Hepatocyte (in vitro differentiated cells): ENCODE results near the gene GLP1R.

Source experiments
- EZH2 ChIP-seq: fragments of 200-600 bp; sonication (generic); IDR thresholded peaks from 2 replicates; pipeline ENCODE4 v1.6.1; 2016; ENCODE audit warnings: antibody characterized with exemption, mild to moderate bottlenecking, borderline replicate concordance
- EZH2phosphoT487 ChIP-seq: fragments of 200-600 bp; sonication (generic); IDR thresholded peaks from one replicate; pipeline ENCODE4 v1.6.1; 2018; ENCODE audit warnings: antibody characterized with exemption, mild to moderate bottlenecking, low read depth, moderate library complexity; ENCODE audit not compliant: unreplicated experiment, severe bottlenecking
- TF ChIP-seq, protein P1 (sequence below): fragments of 200-600 bp; sonication (generic); IDR thresholded peaks from 2 replicates; pipeline ENCODE4 v1.5.1; 2016; ENCODE audit warnings: antibody characterized with exemption, mild to moderate bottlenecking; ENCODE audit not compliant: poor library complexity

DNA sequence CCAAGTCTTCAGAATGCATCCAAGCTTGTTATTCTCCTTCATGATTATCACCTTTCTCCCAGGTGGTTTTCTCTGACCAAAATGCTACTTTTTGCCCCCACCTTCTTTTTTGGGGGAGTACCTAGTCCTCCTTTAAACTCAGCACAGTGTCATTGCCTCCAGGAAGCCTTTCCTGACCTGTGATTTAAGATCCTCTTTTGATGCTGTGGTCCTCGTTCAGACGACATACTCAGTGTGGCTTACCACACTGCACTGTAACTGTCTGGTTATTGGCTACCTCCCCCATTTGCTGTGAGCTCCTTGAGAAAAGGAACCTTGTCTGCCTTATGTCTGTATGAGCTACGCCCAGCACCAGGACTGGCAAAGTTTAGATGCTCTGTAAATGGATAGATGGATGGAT is 51.8 kb downstream of the GLP1R start:
- TF ChIP-seq, protein P1, sequence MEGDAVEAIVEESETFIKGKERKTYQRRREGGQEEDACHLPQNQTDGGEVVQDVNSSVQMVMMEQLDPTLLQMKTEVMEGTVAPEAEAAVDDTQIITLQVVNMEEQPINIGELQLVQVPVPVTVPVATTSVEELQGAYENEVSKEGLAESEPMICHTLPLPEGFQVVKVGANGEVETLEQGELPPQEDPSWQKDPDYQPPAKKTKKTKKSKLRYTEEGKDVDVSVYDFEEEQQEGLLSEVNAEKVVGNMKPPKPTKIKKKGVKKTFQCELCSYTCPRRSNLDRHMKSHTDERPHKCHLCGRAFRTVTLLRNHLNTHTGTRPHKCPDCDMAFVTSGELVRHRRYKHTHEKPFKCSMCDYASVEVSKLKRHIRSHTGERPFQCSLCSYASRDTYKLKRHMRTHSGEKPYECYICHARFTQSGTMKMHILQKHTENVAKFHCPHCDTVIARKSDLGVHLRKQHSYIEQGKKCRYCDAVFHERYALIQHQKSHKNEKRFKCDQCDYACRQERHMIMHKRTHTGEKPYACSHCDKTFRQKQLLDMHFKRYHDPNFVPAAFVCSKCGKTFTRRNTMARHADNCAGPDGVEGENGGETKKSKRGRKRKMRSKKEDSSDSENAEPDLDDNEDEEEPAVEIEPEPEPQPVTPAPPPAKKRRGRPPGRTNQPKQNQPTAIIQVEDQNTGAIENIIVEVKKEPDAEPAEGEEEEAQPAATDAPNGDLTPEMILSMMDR: no peak
- TF ChIP-seq EZH2phosphoT487 (no peak), EZH2 (no peak)
